WTC11 (cell line): ENCODE data around the gene OR6B2. TPM values are rescaled to one million over a fixed set of nuclear protein-coding genes. Genes with fewer than 3 reads are reported as not detected.
A peak's percentile ranks its signal among the peaks of the same experiment; 100 is the strongest.

Experiments
- ATAC-seq: fragments of 200-7000 bp; cut with Tn5 transposase; 2 replicates; pipeline ENCODE4 v1.10.0; 2021; ENCODE audit warnings: mild to moderate bottlenecking, moderate library complexity
- CTCF ChIA-PET: fragments of 300-600 bp; sonication (Branson Sonifier 250); formaldehyde crosslinking; loops from one replicate; lab custom pipeline; 2021; ENCODE audit warnings: antibody characterized with exemption; lab: Charles Lee
- POLR2A ChIA-PET: fragments of 350-600 bp; sonication (Branson Sonifier 250); formaldehyde crosslinking; loops from one replicate; lab custom pipeline; 2021; ENCODE audit warnings: antibody characterized with exemption; lab: Charles Lee
- DNase-seq: peaks from one replicate; pipeline ENCODE4 v3.0.0; 2021; ENCODE audit warnings: low spot score
- H3K27ac Mint-ChIP-seq: 2 replicates; pipeline ENCODE4 v1.8.0; 2021; ENCODE audit warnings: mixed read lengths
- H3K27me3 Mint-ChIP-seq: 2 replicates; pipeline ENCODE4 v1.8.0; 2021; ENCODE audit warnings: low read depth, mild to moderate bottlenecking, moderate library complexity, mixed read lengths
- H3K36me3 Mint-ChIP-seq: 2 replicates; pipeline ENCODE4 v1.8.0; 2021; ENCODE audit warnings: mixed read lengths
- H3K4me1 Mint-ChIP-seq: 2 replicates; pipeline ENCODE4 v1.8.0; 2022; ENCODE audit warnings: mixed read lengths
- H3K4me3 Mint-ChIP-seq: 2 replicates; pipeline ENCODE4 v1.8.0; 2021; ENCODE audit warnings: mild to moderate bottlenecking, moderate library complexity, mixed read lengths
- H3K9me3 Mint-ChIP-seq: 2 replicates; pipeline ENCODE4 v1.8.0; 2021; ENCODE audit warnings: mixed read lengths
- E2F1 ChIP-seq: sonication (generic); formaldehyde crosslinking; IDR thresholded peaks from 2 replicates; pipeline ENCODE4 v1.8.0; 2022; ENCODE audit warnings: mild to moderate bottlenecking, missing genetic modification reagents
- FOXK1 ChIP-seq: sonication (generic); formaldehyde crosslinking; IDR thresholded peaks from 2 replicates; pipeline ENCODE4 v1.8.0; 2022; ENCODE audit warnings: mild to moderate bottlenecking, moderate library complexity, missing genetic modification reagents
- FOXP1 ChIP-seq: sonication (generic); formaldehyde crosslinking; IDR thresholded peaks from 2 replicates; pipeline ENCODE4 v1.8.0; 2022; ENCODE audit warnings: missing genetic modification reagents, mild to moderate bottlenecking, moderate library complexity, borderline replicate concordance
- KAT7 ChIP-seq: sonication (generic); formaldehyde crosslinking; IDR thresholded peaks from 2 replicates; pipeline ENCODE4 v1.8.1; 2023; ENCODE audit warnings: missing genetic modification reagents, mild to moderate bottlenecking, borderline replicate concordance
- NR3C1 ChIP-seq: sonication (generic); formaldehyde crosslinking; conservative IDR thresholded peaks from 2 replicates; pipeline ENCODE4 v1.8.1; 2023; ENCODE audit warnings: low read depth, mild to moderate bottlenecking, missing genetic modification reagents
- RORB ChIP-seq: fragments of 250-450 bp; sonication (Bioruptor Pico); IDR thresholded peaks from 2 replicates; pipeline ENCODE4 v1.9.0; 2021; ENCODE audit warnings: mild to moderate bottlenecking
- SMAD3 ChIP-seq: sonication (generic); formaldehyde crosslinking; IDR thresholded peaks from 2 replicates; pipeline ENCODE4 v1.8.0; 2022; ENCODE audit warnings: missing genetic modification reagents, mild to moderate bottlenecking, borderline replicate concordance
- SMAD4 ChIP-seq: sonication (generic); formaldehyde crosslinking; IDR thresholded peaks from 2 replicates; pipeline ENCODE4 v1.8.0; 2022; ENCODE audit warnings: mild to moderate bottlenecking, missing genetic modification reagents
- TEAD4 ChIP-seq: sonication (generic); formaldehyde crosslinking; IDR thresholded peaks from 2 replicates; pipeline ENCODE4 v1.8.0; 2022; ENCODE audit warnings: mild to moderate bottlenecking, missing genetic modification reagents
- ZNF396 ChIP-seq: fragments of 250-450 bp; sonication (Bioruptor Pico); IDR thresholded peaks from 2 replicates; pipeline ENCODE4 v1.8.0; 2021; ENCODE audit warnings: mild to moderate bottlenecking, moderate library complexity, borderline replicate concordance
- ZNF532 ChIP-seq: fragments of 250-450 bp; sonication (Bioruptor Pico); IDR thresholded peaks from 2 replicates; pipeline ENCODE4 v1.9.0; 2021; ENCODE audit warnings: mild to moderate bottlenecking, borderline replicate concordance
- total RNA-seq: library from RNA; stranded (reverse); gene quantifications from 3 replicates; pipeline ENCODE4 v1.2.3, GENCODE V29; 2021
- TF ChIP-seq, protein P1 (sequence below): fragments of 250-450 bp; sonication (Bioruptor Pico); IDR thresholded peaks from 2 replicates; pipeline ENCODE4 v1.9.0; 2021; ENCODE audit warnings: mild to moderate bottlenecking
- TF ChIP-seq, protein P2 (sequence below): sonication (generic); formaldehyde crosslinking; IDR thresholded peaks from 2 replicates; pipeline ENCODE4 v1.8.1; 2022; ENCODE audit warnings: missing genetic modification reagents, borderline replicate concordance
- TF ChIP-seq, protein P3 (sequence below): sonication (generic); formaldehyde crosslinking; IDR thresholded peaks from 2 replicates; pipeline ENCODE4 v1.8.0; 2022; ENCODE audit warnings: mild to moderate bottlenecking, missing genetic modification reagents

Gene OR6B2
- total RNA-seq, 1 experiment from 2014 or later: not detected

DNA sequence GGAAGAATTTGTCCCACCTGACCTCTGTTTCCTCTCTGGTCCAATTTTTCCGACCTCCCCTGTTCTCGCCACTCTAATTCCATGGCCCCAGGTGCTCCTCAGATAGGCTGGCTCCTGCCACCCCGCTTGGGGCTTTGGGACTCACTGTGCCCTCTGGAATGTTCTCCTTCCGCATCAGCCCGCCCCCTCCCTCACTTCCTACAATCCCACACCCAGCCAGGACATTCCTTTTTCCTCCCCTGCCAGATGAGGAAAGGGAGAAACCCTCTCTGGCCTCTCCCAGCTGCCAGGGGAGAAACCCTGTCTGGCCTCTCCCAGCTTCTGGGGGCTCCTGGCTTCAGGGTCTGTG is 3.1 kb upstream of the OR6B2 start (continued):
- no peak for TF ChIP-seq E2F1 (CRISPR knock-in tag)
- TF ChIP-seq, protein P1, sequence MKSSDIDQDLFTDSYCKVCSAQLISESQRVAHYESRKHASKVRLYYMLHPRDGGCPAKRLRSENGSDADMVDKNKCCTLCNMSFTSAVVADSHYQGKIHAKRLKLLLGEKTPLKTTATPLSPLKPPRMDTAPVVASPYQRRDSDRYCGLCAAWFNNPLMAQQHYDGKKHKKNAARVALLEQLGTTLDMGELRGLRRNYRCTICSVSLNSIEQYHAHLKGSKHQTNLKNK (CRISPR knock-in tag): no peak
- TF ChIP-seq NR3C1 (CRISPR knock-in tag): no peak
- TF ChIP-seq TEAD4 (CRISPR knock-in tag): no peak
- TF ChIP-seq KAT7 (CRISPR knock-in tag): no peak
- no peak for TF ChIP-seq SMAD4 (CRISPR knock-in tag)
- no peak for TF ChIP-seq ZNF396 (CRISPR knock-in tag)
- TF ChIP-seq SMAD3 (CRISPR knock-in tag): no peak
- TF ChIP-seq, protein P2, sequence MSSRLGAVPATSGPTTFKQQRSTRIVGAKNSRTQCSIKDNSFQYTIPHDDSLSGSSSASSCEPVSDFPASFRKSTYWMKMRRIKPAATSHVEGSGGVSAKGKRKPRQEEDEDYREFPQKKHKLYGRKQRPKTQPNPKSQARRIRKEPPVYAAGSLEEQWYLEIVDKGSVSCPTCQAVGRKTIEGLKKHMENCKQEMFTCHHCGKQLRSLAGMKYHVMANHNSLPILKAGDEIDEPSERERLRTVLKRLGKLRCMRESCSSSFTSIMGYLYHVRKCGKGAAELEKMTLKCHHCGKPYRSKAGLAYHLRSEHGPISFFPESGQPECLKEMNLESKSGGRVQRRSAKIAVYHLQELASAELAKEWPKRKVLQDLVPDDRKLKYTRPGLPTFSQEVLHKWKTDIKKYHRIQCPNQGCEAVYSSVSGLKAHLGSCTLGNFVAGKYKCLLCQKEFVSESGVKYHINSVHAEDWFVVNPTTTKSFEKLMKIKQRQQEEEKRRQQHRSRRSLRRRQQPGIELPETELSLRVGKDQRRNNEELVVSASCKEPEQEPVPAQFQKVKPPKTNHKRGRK: no peak
- TF ChIP-seq FOXK1 (CRISPR knock-in tag): no peak
- TF ChIP-seq RORB: no peak
- TF ChIP-seq, protein P3, sequence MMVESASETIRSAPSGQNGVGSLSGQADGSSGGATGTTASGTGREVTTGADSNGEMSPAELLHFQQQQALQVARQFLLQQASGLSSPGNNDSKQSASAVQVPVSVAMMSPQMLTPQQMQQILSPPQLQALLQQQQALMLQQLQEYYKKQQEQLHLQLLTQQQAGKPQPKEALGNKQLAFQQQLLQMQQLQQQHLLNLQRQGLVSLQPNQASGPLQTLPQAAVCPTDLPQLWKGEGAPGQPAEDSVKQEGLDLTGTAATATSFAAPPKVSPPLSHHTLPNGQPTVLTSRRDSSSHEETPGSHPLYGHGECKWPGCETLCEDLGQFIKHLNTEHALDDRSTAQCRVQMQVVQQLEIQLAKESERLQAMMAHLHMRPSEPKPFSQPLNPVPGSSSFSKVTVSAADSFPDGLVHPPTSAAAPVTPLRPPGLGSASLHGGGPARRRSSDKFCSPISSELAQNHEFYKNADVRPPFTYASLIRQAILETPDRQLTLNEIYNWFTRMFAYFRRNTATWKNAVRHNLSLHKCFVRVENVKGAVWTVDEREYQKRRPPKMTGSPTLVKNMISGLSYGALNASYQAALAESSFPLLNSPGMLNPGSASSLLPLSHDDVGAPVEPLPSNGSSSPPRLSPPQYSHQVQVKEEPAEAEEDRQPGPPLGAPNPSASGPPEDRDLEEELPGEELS (CRISPR knock-in tag): no peak

DNA sequence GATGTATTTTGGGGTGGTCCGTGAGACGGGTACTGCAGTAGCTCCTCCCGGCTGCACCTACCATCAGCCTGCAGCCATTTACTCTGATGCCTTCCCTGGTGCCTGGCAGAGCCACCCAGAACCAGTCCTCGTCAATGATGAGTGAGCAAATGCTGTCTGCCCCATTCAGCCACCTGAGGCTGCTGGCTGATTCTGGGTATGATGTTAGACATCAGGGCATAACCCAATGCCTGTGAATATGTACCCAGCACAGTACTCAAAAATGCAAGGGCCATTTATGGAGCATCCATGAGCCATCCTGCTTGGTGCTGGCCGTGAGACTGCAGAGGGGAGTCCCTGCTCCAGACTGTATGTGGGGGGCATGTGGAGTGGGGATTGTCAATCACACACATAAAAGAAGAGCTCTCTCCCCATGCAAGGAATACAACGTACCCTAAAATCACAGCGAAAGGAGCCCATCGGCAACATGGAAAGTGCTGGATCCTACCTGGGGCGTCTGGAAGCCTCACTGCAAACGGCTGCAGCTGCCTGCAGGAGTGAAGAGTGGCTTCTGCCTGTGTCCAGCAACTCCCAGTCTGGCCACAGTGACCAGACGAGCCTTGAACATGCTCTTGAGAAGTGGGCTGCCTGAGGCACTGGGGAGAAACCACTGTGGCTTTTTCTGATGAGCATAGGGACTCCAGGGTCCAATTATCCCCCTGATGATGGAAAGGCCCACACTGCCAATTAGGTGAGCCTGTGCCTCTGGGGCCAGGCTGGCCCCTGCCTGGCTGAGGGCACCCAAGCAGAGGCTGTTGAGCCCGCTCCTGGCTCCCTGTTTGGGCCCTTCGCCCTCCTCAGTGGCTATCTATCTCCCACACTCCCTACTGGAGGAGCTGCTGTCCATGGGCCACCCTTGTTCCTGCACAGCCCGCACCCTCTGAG is 2.4 kb upstream of the OR6B2 start:
- Mint-ChIP-seq H3K9me3 (no peaks in the 10 kb centered on the region), H3K4me3 (no peak overlapping the region), H3K4me1 (peaks cover 3% of the 10 kb centered on the region; the same call in 1 of the 2 replicates), H3K36me3 (no peaks in the 10 kb centered on the region), H3K27ac (no peak overlapping the region), H3K27me3 (peaks cover 48% of the 10 kb centered on the region)
- ATAC-seq (peak; percentile 30; the same call in 1 of the 2 replicates), DNase-seq (no peak)
- POLR2A ChIA-PET: no interaction called here
- CTCF ChIA-PET: interaction anchor here (0.9 kb wide), 1 partner anchor 11 kb away, joined by 3 read pairs; no protein-coding TSS in a partner anchor
- TF ChIP-seq FOXP1 (CRISPR knock-in tag) (no peak), ZNF532 (no peak)
- TF ChIP-seq, protein P1 (CRISPR knock-in tag): no peak
